Choroid plexus epithelial cell (primary cell): ENCODE results near the gene VRK3.
"Not testable (repeated sequence)": the region's sequence is repeated elsewhere in the genome, so short reads cannot be mapped to it uniquely, and the experiment has no call there.

Experiments used
- DNase-seq: peaks from one replicate; pipeline ENCODE4 v3.0.0-alpha.2; 2010; ENCODE audit warnings: low read depth
- H3K4me3 ChIP-seq: 2 replicates; pipeline ENCODE4 v1.5.1; 2011; ENCODE audit warnings: low read depth, mild to moderate bottlenecking, control low read depth, low read length, moderate library complexity
- TF ChIP-seq, protein P1 (sequence below): conservative IDR thresholded peaks from 2 replicates; pipeline ENCODE4 v1.5.1; 2011; ENCODE audit warnings: low read depth, mild to moderate bottlenecking, control low read depth, inconsistent platforms, low read length, moderate library complexity

The VRK3 gene, protein sequence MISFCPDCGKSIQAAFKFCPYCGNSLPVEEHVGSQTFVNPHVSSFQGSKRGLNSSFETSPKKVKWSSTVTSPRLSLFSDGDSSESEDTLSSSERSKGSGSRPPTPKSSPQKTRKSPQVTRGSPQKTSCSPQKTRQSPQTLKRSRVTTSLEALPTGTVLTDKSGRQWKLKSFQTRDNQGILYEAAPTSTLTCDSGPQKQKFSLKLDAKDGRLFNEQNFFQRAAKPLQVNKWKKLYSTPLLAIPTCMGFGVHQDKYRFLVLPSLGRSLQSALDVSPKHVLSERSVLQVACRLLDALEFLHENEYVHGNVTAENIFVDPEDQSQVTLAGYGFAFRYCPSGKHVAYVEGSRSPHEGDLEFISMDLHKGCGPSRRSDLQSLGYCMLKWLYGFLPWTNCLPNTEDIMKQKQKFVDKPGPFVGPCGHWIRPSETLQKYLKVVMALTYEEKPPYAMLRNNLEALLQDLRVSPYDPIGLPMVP

DNA sequence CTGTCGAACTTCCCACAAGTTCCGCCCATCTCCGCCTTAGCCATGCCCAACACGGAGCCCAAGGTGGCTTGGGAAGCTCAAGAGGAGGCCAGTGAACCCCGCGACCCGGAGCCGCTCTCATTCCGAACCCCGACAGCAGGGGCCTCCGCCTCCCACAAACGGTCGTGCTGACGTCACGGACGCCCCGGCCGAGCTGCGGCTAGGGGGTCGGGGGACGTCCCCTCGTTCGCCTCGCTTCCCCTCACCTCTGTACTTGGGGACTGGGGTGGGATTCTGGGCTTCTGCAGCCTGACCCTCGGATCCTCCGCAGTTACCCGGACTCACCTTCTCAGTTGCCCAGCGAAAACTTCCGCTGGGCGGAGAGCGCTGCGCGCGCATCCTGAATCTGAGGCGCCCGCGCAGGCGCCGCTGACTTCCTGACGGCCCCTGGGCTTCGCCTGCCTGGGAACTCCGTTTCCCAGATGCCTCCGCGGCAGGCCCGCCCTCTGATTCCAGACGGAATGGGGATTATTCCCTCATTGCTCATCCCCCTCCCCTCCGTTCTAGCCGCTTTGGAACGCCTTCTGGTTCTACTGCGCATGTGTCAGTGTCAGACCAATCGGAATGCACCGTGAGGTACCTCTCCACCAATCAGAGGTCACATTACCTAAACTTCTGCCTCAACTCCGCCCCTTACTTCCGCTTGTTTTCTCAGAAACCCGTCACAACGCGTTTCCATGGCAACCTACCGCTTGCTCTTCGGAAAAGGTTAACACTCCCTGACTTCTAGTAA lies at the start of gene VRK3:
Gene VRK3 (minus strand): TSS at position 351 of the 772 bp plus-strand sequence. CDS start 9,210 bp downstream, outside the sequence.
- TF ChIP-seq, protein P1, sequence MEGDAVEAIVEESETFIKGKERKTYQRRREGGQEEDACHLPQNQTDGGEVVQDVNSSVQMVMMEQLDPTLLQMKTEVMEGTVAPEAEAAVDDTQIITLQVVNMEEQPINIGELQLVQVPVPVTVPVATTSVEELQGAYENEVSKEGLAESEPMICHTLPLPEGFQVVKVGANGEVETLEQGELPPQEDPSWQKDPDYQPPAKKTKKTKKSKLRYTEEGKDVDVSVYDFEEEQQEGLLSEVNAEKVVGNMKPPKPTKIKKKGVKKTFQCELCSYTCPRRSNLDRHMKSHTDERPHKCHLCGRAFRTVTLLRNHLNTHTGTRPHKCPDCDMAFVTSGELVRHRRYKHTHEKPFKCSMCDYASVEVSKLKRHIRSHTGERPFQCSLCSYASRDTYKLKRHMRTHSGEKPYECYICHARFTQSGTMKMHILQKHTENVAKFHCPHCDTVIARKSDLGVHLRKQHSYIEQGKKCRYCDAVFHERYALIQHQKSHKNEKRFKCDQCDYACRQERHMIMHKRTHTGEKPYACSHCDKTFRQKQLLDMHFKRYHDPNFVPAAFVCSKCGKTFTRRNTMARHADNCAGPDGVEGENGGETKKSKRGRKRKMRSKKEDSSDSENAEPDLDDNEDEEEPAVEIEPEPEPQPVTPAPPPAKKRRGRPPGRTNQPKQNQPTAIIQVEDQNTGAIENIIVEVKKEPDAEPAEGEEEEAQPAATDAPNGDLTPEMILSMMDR, result no peak
- DNase-seq, result peak; percentile 100
- peak within 1 kb of the TSS; percentile 100 for H3K4me3 ChIP-seq

DNA sequence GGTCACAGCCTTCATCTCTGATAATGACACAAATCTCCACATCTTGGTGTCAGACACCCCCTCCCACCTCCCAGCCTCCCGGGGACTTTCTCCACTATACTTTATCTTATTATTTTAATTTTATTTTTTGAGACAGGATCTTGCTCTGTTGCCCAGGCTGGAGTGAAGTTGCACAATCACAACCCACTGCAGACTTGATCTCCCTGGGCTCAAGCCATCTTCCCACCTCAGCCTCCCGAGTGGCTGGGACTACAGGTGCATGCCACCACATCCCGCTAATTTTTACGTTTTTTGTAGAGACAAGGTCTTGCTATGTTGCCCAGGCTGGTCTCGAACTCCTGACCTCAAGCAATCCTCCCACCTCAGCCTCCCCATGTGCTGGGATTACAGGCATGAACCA lies 43.2 kb upstream of the VRK3 start:
- H3K4me3 ChIP-seq, DNase-seq: not testable (repeated sequence)

DNA sequence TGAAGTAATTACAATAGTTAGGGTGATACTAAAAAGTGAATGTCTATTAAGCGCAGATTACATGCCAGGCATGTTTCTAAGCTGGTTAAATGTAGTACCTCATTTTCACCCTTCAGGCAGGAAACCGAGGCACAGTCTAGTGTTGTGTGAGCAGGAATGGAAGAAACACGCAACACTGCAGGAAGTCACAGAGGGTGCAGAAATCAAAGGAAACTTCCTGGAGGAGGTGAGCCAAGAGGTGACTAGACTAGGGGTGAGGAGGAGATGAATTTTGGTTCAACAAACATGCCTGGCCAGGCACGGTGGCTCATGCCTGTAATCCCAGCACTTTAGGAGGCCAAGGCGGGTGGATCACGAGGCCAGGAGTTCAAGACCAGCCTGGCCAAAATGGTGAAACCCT lies 42.4 kb upstream of the VRK3 start:
- TF ChIP-seq, protein P1, result no peak
- no peak overlapping the region for H3K4me3 ChIP-seq
- no peak for DNase-seq

DNA sequence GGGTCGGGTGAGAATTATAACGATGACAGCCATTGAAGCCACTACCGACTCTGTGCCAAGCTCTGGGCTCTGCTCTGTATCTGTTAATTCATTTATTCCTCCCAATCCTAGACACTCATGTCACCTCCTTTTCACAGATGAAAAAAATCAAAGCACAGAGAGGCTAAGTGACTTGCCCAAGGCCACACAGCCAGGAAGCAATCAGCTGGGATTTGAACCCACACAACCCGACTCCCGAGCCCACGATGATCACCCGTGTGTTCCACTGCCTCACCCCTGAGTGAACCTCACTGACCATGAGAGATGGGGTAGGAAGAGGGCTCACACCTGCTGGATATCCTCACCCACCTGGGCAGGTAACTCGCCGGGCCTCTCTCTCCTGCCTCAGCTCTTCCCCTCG lies 40.8 kb upstream of the VRK3 start:
- DNase-seq, result no peak
- no peak overlapping the region for H3K4me3 ChIP-seq
- TF ChIP-seq, protein P1, result no peak

DNA sequence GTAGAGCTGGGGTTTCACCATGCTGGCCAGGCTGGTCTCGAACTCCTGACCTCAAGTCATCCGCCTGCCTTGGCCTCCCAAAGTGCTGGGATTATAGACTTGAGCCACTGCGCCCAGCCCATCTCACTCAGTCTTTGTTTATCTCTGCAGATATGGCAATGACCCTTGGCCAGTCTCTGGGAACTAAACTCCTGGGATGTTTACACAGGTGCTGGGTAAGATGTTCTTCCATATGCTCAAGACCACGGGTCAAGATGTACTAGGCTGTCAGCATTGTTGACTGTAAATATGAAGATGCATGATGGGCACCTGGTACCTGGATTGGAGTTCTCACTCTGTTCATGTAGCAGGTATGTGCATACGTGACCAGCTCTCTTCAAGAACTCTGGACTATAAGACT lies 36.5 kb upstream of the VRK3 start:
- no peak overlapping the region for H3K4me3 ChIP-seq
- TF ChIP-seq, protein P1, result no peak

DNA sequence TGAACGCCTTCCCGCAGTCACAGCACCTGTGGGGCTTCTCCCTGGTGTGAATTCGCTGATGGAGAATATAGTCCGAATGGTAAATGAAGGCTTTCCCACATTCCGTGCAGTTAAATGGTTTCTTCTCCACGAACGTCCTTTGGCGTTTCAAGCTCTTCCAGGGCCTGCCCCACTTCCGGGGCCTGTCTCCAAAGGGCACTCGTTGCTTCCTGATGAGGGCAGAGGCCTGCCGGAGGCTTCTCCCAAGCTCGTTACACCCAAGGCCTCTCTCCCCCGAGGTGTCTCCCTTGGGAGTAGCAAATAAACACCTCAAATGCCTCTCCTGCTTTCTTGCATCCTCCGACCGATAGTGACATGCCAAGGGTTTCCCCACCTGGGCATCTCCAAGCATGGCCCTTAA lies 34.9 kb upstream of the VRK3 start:
- TF ChIP-seq, protein P1, result no peak
- DNase-seq, result no peak
- H3K4me3 ChIP-seq, result no peak overlapping the region

More for the DNA sequence above, 36.5 kb upstream of the VRK3 start:
- no peak for DNase-seq

DNA sequence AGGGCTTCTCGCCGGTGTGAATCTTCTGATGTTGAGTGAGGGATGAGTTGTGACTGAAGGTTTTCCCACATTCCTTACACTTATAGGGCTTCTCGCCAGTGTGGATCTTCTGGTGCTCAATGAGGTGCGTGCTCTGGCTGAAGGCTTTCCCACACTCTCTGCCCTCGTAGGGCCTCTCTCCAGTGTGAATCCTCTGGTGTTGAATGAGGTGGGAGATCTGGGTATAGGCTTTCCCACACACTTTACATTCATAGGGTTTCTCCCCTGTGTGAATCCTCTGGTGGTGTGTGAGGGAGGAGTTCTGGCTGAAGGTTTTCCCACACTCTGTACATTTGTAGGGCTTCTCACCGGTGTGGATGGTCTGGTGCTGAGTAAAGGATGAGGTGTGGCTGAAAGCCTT lies 33.9 kb upstream of the VRK3 start:
- no peak overlapping the region for H3K4me3 ChIP-seq
- TF ChIP-seq, protein P1, result no peak
- no peak for DNase-seq
